NCI-H1417 treated with DMSO at 0.1 percent for 48 hours (cell line): ENCODE measurements around the gene SLC12A6.
"Not testable (repeated sequence)": the region's sequence is repeated elsewhere in the genome, so short reads cannot be mapped to it uniquely, and the experiment has no call there.

ENCODE experiments used
- DNase-seq: peaks from one replicate; lab custom pipeline; 2025; lab: John Stamatoyannopoulos, UW

Gene SLC12A6

GRCh38 chr15:34193272-34193671 is 144.3 kb downstream of the SLC12A6 start:
- DNase-seq = not testable (repeated sequence)

- DNase-seq = no peak
Observed at GRCh38 chr15:34188711-34189110, 148.9 kb downstream of the SLC12A6 start.

- DNase-seq = no peak
Observed at GRCh38 chr15:34185666-34186065, 151.9 kb downstream of the SLC12A6 start.

GRCh38 chr15:34182942-34183341 is 154.6 kb downstream of the SLC12A6 start:
- DNase-seq = no peak
